ENCODE data around the gene TTLL11. TPM values are rescaled to one million over a fixed set of nuclear protein-coding genes. Genes with fewer than 3 reads are reported as not detected.

Gene TTLL11
- total and polyA plus RNA-seq, 2 of the 8 experiments (the other 6 are each of a cell fraction or from before 2014, with no cell fraction given), result 0.56 to 0.80 TPM

- Histone ChIP-seq H3K14ac (ENCODE audit: insufficient read length) (no peak overlapping the region), H3K4me2 (ENCODE audit: insufficient read depth in 1 of 2, low read depth in 2 of 2, low read length in 2 of 2) (no peak overlapping the region), H3K4ac (replicated peaks; ENCODE audit: insufficient read length, low read depth, low read length) (no peak overlapping the region), H3K27me3 (replicated peaks in 1 of 4; ENCODE audit: control insufficient read depth in 3 of 4, extremely low read depth in 1 of 4, insufficient read depth in 3 of 4, low read length in 3 of 4) (no peaks in the 10 kb centered on the region), H3K9me3 (ENCODE audit: insufficient read depth in 2 of 2, low read depth in 1 of 2, low read length in 1 of 2) (no peaks in the 10 kb centered on the region), H3K79me1 (ENCODE audit: low read depth, low read length) (no peaks in the 10 kb centered on the region), H2BK12ac (ENCODE audit: low read depth, low read length) (no peak overlapping the region), H3K9ac (replicated peaks in 1 of 4; ENCODE audit: extremely low read depth in 1 of 4, low read depth in 3 of 4, low read length in 3 of 4) (no peak overlapping the region), H4K20me1 (replicated peaks in 1 of 2; ENCODE audit: control insufficient read depth in 1 of 2, insufficient read depth in 2 of 2, low read length in 2 of 2) (no peaks in the 10 kb centered on the region), H3K79me2 (ENCODE audit: control insufficient read depth in 1 of 2, insufficient read depth in 2 of 2, low read length in 2 of 2) (no peaks in the 10 kb centered on the region), H3K23me2 (ENCODE audit: low read depth, low read length) (no peaks in the 10 kb centered on the region; the same call in 1 of the 2 replicates), H2BK5ac (ENCODE audit: low read depth, low read length) (no peak overlapping the region), H2BK20ac (ENCODE audit: low read length) (no peak overlapping the region), H2BK15ac (ENCODE audit: low read length) (no peak overlapping the region), H2AK5ac (ENCODE audit: low read depth, low read length) (no peak overlapping the region), H3K18ac (ENCODE audit: extremely low read depth, low read length) (no peak overlapping the region), H3K36me3 (ENCODE audit: control insufficient read depth in 2 of 4, insufficient read depth in 4 of 4, low read length in 3 of 4) (no peaks in the 10 kb centered on the region), H3K27ac (ENCODE audit: low read depth, low read length) (no peak overlapping the region), H3K23ac (ENCODE audit: insufficient read length) (no peak overlapping the region), H4K91ac (replicated peaks; ENCODE audit: insufficient read length, low read length) (no peak overlapping the region), H3K4me3 (ENCODE audit: extremely low read depth in 1 of 4, insufficient read depth in 2 of 4, low read depth in 3 of 4, low read length in 4 of 4) (no peak overlapping the region), H4K8ac (ENCODE audit: extremely low read depth, insufficient read depth, low read length) (no peak overlapping the region), H4K5ac (ENCODE audit: insufficient read length, low read depth, low read length) (no peak overlapping the region), H2AFZ (ENCODE audit: low read length) (no peak overlapping the region), H3K56ac (replicated peaks; ENCODE audit: insufficient read length, low read depth, low read length) (no peak overlapping the region), H3K4me1 (replicated peaks in 1 of 4; ENCODE audit: control insufficient read depth in 3 of 4, insufficient read depth in 4 of 4, low read length in 3 of 4) (peaks cover 0 to 2% (median 0%) of the 10 kb centered on the region in 4 experiments; a peak in 2 of 7 replicates), H2BK120ac (replicated peaks; ENCODE audit: low read depth, low read length) (no peak overlapping the region)
- FAIRE-seq (no peak), DNase-seq (ENCODE audit: low read depth in 1 of 2, low spot score in 2 of 2) (no peak)
- ChIA-PET POLR2A (ENCODE audit: partially characterized antibody) (no interaction called here), CTCF (ENCODE audit: partially characterized antibody) (interaction anchor here (1.1 to 1.4 kb wide), 2 partner anchors 33 to 105 kb away, joined by 3 read pairs; no protein-coding TSS in a partner anchor)
- WGBS, 2 experiments (ENCODE audit: extremely low coverage in 1 of 2, insufficient coverage in 1 of 2, insufficient read length in 1 of 2, insufficient replicate concordance in 2 of 2, low coverage in 1 of 2, low lambda C conversion rate in 2 of 2, missing lambda C conversion rate in 1 of 2), result 71% methylated on average over 5 of the region's 5 CpGs; no CpG with 5 or more reads in 1 of the 2 experiments
- no peak for TF ChIP-seq TEAD4 (IDR thresholded peaks at IDR 0.05; ENCODE audit: low read depth, low read length)
- TF ChIP-seq FOSL1 (IDR thresholded peaks at IDR 0.05; ENCODE audit: insufficient read depth, low read depth, low read length), result no peak
- no peak for TF ChIP-seq CHD2 (IDR thresholded peaks at IDR 0.05; ENCODE audit: low read length)
- no peak for TF ChIP-seq MAX (IDR thresholded peaks at IDR 0.05)
- no peak for TF ChIP-seq JUN (IDR thresholded peaks at IDR 0.05; ENCODE audit: low read depth, low read length)
- TF ChIP-seq SIRT6 (IDR thresholded peaks at IDR 0.05; ENCODE audit: low read length), result no peak
Measured at GRCh38 chr9:121855476-121855875, 237.6 kb downstream of the TTLL11 start.

All from H1 (cell line).